Measurements from ENCODE around the gene ATRNL1.

- TF ChIP-seq CREB1 (CRISPR knock-in tag; IDR thresholded peaks at IDR 0.05; ENCODE audit: low read depth) (no peak), CTCF (conservative IDR thresholded peaks at IDR 0.05; ENCODE audit: low read depth in 2 of 2) (no peak), POLR2AphosphoS5 (IDR thresholded peaks at IDR 0.05; ENCODE audit: low read depth) (no peak), EZH2 (IDR thresholded peaks at IDR 0.05; ENCODE audit: low read depth, unreplicated experiment) (no peak), REST (IDR thresholded peaks at IDR 0.05; ENCODE audit: unreplicated experiment) (no peak), EZH2phosphoT487 (IDR thresholded peaks at IDR 0.05; ENCODE audit: unreplicated experiment) (no peak), NANOG (IDR thresholded peaks at IDR 0.05; ENCODE audit: borderline replicate concordance) (no peak), ETS1 (IDR thresholded peaks at IDR 0.05) (no peak), ZNF114 (CRISPR knock-in tag; IDR thresholded peaks at IDR 0.05) (no peak), ZNF331 (CRISPR knock-in tag; IDR thresholded peaks at IDR 0.05; ENCODE audit: low read depth) (no peak)
These were observed 26.6 kb upstream of the ATRNL1 start for GRCh38 chr10:115066528-115066927.

Data from GM23338 (cell line).